Tibial nerve (tissue), 4 donors: ENCODE results near the gene FAF2. TPM values are rescaled to one million over a fixed set of nuclear protein-coding genes. Genes with fewer than 3 reads are reported as not detected.

ENCODE experiments used
- DNase-seq, 2 donors: peaks; one replicate each; pipeline ENCODE4 v3.0.0-alpha.2; 2019; ENCODE audit warnings: low spot score in 2 of 2
- H3K27ac ChIP-seq, 4 donors: fragments of 200-600 bp; sonication (generic) in 3 of 4; one replicate each; pipeline ENCODE4 v1.5.1; 2017 to 2019; ENCODE audit warnings: mild to moderate bottlenecking in 1 of 4
- H3K27me3 ChIP-seq, 2 donors: fragments of 200-600 bp; sonication (generic) in 1 of 2; one replicate each; pipeline versions ENCODE4 v1.5.1 to v1.6.0; 2017 to 2019
- H3K36me3 ChIP-seq, 3 donors: fragments of 200-600 bp; sonication (generic); one replicate each; pipeline ENCODE4 v1.5.1; 2018 to 2019
- H3K4me1 ChIP-seq, 4 donors: fragments of 200-600 bp; sonication (generic) in 3 of 4; one replicate each; pipeline ENCODE4 v1.5.1; 2017 to 2019
- H3K4me3 ChIP-seq, 4 donors: fragments of 200-600 bp; sonication (generic) in 3 of 4; one replicate each; pipeline ENCODE4 v1.5.1; 2017 to 2019; ENCODE audit warnings: mild to moderate bottlenecking in 1 of 4, moderate library complexity in 1 of 4
- H3K9me3 ChIP-seq, 4 donors: fragments of 200-600 bp; sonication (generic) in 3 of 4; one replicate each; pipeline ENCODE4 v1.5.1; 2017 to 2019
- EP300 ChIP-seq, 2 donors: sonication (generic); formaldehyde crosslinking; IDR thresholded peaks; one replicate each; pipeline ENCODE4 v1.6.1; 2017; ENCODE audit warnings: antibody characterized with exemption in 2 of 2, mild to moderate bottlenecking in 1 of 2
- POLR2A ChIP-seq, 2 donors: fragments of 450-650 bp; IDR thresholded peaks; one replicate each; pipeline ENCODE4 v1.6.1; 2017; ENCODE audit warnings: antibody characterized with exemption in 2 of 2, mild to moderate bottlenecking in 2 of 2, moderate library complexity in 2 of 2
- WGBS, 2 donors: methylation state at CpG; one replicate each; pipeline ENCODE4 v1.1.5; 2018; 5-methylcytosine and 5-hydroxymethylcytosine counted together
- total RNA-seq, 4 donors: library from RNA; depleted of rRNA; stranded (reverse); fragments of >200 nt; gene quantifications; one replicate each; pipeline ENCODE4 v1.1.0, GENCODE V29; 2016
- TF ChIP-seq, protein P1 (sequence below), 5 experiments: fragments of 200-600 bp in 3 of 5; fragments of 450-650 bp in 2 of 5; sonication (generic) in 3 of 5; IDR thresholded peaks; one replicate each; pipeline ENCODE4 v1.5.1; 2016 to 2019; ENCODE audit warnings: antibody characterized with exemption in 5 of 5, mild to moderate bottlenecking in 3 of 5, moderate library complexity in 2 of 5

FAF2 gene
- total RNA-seq, 4 donors from 2014 or later = 23.0 to 30.8 (median 29.4) TPM

DNA sequence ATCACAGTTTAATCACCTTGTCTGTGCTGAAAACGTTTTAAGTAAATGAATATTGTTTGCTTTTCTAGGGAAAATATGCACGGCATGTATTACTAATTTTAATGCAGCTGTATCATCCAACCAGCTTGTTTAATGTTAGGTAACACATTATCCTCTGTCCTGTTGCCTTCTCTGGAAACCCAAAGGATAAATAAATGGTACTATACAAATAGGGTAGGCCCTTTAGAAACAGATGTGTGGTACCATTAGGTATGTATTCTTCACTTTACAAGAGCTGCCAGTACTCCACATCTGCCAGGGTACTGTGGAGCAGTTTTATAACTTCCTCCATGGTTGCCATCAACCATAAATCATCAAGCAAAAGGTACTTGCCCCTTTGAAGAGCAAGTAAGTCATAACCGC, 42.9 kb downstream of the FAF2 start:
- Histone ChIP-seq H3K36me3 (peaks cover 0 to 94% (median 41%) of the 10 kb centered on the region in 3 donors), H3K4me3 (no peak overlapping the region), H3K27ac (no peak overlapping the region), H3K4me1 (peaks cover 0 to 12% (median 0%) of the 10 kb centered on the region in 4 donors), H3K27me3 (no peaks in the 10 kb centered on the region), H3K9me3 (no peaks in the 10 kb centered on the region)
- 63 to 65% methylated on average over 3 of the region's 3 CpGs for WGBS, 2 donors
- TF ChIP-seq EP300 (IDR thresholded peaks at IDR 0.05) (no peak), POLR2A (IDR thresholded peaks at IDR 0.05) (no peak)
- TF ChIP-seq, protein P1, sequence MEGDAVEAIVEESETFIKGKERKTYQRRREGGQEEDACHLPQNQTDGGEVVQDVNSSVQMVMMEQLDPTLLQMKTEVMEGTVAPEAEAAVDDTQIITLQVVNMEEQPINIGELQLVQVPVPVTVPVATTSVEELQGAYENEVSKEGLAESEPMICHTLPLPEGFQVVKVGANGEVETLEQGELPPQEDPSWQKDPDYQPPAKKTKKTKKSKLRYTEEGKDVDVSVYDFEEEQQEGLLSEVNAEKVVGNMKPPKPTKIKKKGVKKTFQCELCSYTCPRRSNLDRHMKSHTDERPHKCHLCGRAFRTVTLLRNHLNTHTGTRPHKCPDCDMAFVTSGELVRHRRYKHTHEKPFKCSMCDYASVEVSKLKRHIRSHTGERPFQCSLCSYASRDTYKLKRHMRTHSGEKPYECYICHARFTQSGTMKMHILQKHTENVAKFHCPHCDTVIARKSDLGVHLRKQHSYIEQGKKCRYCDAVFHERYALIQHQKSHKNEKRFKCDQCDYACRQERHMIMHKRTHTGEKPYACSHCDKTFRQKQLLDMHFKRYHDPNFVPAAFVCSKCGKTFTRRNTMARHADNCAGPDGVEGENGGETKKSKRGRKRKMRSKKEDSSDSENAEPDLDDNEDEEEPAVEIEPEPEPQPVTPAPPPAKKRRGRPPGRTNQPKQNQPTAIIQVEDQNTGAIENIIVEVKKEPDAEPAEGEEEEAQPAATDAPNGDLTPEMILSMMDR (IDR thresholded peaks at IDR 0.05) = no peak
- DNase-seq = no peak

DNA sequence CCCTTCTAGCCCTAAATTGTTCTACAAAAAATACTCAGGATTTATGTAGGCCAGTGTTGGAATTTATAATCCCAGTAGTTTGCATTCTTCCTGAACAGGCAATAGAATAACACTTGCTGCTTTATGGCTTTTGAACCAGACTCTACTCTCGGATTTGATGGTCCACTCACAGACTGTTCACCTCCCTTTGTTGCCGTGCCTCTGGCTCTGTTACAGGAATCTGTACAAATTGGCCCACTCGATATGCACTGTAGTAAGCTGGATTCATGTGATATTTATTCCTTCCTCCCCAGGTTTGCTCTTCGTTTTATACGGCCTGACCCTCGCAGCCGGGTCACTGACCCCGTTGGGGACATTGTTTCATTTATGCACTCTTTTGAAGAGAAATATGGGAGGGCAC, 43.7 kb downstream of the FAF2 start:
- no peak overlapping the region for H3K27ac ChIP-seq
- no peaks in the 10 kb centered on the region for H3K27me3 ChIP-seq
- peaks cover 0 to 94% (median 47%) of the 10 kb centered on the region in 3 donors for H3K36me3 ChIP-seq

DNA sequence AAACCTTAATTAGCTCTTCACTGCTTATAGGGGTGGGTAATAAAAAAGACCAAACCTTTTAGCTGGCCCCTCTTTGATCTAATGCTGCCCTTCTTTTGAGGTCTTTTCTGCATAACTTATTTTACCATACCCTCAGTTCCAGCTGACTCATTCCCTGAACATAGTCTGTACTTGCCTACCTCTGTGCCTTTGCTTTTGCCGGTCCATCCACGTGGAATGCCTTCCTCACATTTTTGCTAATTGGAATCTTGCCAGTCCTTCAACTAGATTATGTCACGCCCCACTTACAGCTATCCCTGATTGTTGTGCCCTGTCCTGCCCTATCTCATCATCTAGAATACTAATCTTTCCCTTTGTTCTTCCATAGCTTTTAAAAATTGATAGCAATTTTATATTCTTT, 44.2 kb downstream of the FAF2 start:
- no peak for DNase-seq
- Histone ChIP-seq H3K36me3 (peaks cover 0 to 94% (median 47%) of the 10 kb centered on the region in 3 donors), H3K4me3 (no peak overlapping the region), H3K9me3 (no peaks in the 10 kb centered on the region), H3K27me3 (no peaks in the 10 kb centered on the region), H3K27ac (no peak overlapping the region), H3K4me1 (peaks cover 0 to 12% (median 0%) of the 10 kb centered on the region in 4 donors)
- WGBS, 2 donors = 62 to 76% methylated on average over 3 of the region's 3 CpGs
- TF ChIP-seq POLR2A (IDR thresholded peaks at IDR 0.05) (no peak), EP300 (IDR thresholded peaks at IDR 0.05) (no peak)
- TF ChIP-seq, protein P1 (IDR thresholded peaks at IDR 0.05) = no peak

More for the DNA sequence above, 43.7 kb downstream of the FAF2 start:
- H3K9me3 ChIP-seq = no peaks in the 10 kb centered on the region
- 69 to 71% methylated on average over 8 of the region's 8 CpGs for WGBS, 2 donors
- TF ChIP-seq EP300 (IDR thresholded peaks at IDR 0.05) = no peak
- no peak for TF ChIP-seq POLR2A (IDR thresholded peaks at IDR 0.05)
- TF ChIP-seq, protein P1 (IDR thresholded peaks at IDR 0.05) = no peak
- H3K4me3 ChIP-seq = no peak overlapping the region
- H3K4me1 ChIP-seq = peaks cover 0 to 12% (median 0%) of the 10 kb centered on the region in 4 donors
- DNase-seq = no peak

DNA sequence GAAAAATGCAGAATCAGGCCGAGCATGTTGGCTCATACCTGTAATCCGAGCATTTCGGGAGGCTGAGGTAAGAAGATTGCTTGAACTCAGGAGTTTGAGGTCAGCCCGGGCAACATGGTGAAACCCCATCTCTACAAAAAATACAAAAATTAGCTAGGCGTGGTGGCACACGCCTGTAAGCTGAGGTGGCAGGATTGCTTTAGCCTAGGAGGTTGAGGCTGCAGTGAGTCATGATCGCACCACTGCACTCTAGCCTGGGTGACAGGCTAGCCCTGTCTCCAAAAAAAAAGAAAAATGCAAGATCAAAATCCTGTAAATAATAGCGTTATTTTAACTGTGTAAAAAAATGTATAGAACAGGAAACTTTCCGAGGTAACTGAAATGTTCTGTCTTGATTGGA, 49.7 kb downstream of the FAF2 start:
- H3K36me3 ChIP-seq = peaks cover 0 to 98% (median 50%) of the 10 kb centered on the region in 3 donors
- no peak for DNase-seq
- no peak overlapping the region for H3K4me3 ChIP-seq
- 83 to 94% methylated on average over 9 of the region's 9 CpGs for WGBS, 2 donors
- no peaks in the 10 kb centered on the region for H3K27me3 ChIP-seq
- H3K27ac ChIP-seq = no peak overlapping the region
- no peaks in the 10 kb centered on the region for H3K4me1 ChIP-seq
- TF ChIP-seq, protein P1 (IDR thresholded peaks at IDR 0.05) = no peak
- TF ChIP-seq EP300 (IDR thresholded peaks at IDR 0.05) (no peak), POLR2A (IDR thresholded peaks at IDR 0.05) (no peak)
- no peaks in the 10 kb centered on the region for H3K9me3 ChIP-seq

DNA sequence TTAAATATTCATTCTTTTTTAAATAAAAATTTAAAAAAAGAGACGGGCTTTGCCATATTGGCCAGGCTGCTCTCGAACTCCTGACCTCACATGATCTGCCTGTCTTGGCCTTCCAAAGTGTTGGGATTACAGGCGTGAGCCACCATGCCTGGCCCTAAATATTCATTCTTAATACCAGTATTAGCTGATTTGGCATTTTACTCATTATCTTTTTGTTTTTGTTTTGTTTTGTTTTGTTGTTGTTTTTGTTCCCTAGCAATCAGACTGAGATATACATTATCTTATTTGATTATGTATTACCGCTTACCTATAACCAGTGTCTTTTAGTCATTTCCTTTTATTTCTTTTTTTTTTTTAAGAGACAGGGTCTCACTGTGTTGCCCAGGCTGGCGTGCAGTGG, 51.1 kb downstream of the FAF2 start:
- TF ChIP-seq, protein P1 (IDR thresholded peaks at IDR 0.05) = no peak
- TF ChIP-seq EP300 (IDR thresholded peaks at IDR 0.05) (no peak), POLR2A (IDR thresholded peaks at IDR 0.05) (no peak)
- Histone ChIP-seq H3K4me1 (no peaks in the 10 kb centered on the region), H3K9me3 (no peaks in the 10 kb centered on the region), H3K27me3 (no peaks in the 10 kb centered on the region), H3K36me3 (peaks cover 0 to 98% (median 38%) of the 10 kb centered on the region in 3 donors), H3K4me3 (no peak overlapping the region), H3K27ac (no peak overlapping the region)
- no peak for DNase-seq
- 93 to 94% methylated on average over 5 of the region's 5 CpGs for WGBS, 2 donors
